SH-SY5Y (cell line): ENCODE results near the gene ARHGEF16.

Source experiments
- GATA2 ChIP-seq: IDR thresholded peaks from 2 replicates; pipeline ENCODE4 v1.6.1; 2011; ENCODE audit warnings: mild to moderate bottlenecking, low read depth, low read length
- GATA3 ChIP-seq: IDR thresholded peaks from 2 replicates; pipeline ENCODE4 v1.6.1; 2011; ENCODE audit warnings: low read depth, mild to moderate bottlenecking, low read length, moderate library complexity

GRCh38 chr1:3472906-3473305 lies 18.4 kb downstream of the ARHGEF16 start:
- no peak for TF ChIP-seq GATA2
- TF ChIP-seq GATA3, result no peak
